Stimulated activated CD8-positive, alpha-beta memory T cell treated with anti-CD3 and anti-CD28 coated beads, Interleukin-4, amount 100 ng/mL, for 1 hour (primary cell): ENCODE data around the gene SLC29A3.

Experiments
- DNase-seq, 2 donors: peaks; one replicate each; pipeline ENCODE4 v3.0.0-alpha.2; 2020; ENCODE audit warnings: low read depth in 2 of 2, low spot score in 1 of 2

SLC29A3 gene

DNA sequence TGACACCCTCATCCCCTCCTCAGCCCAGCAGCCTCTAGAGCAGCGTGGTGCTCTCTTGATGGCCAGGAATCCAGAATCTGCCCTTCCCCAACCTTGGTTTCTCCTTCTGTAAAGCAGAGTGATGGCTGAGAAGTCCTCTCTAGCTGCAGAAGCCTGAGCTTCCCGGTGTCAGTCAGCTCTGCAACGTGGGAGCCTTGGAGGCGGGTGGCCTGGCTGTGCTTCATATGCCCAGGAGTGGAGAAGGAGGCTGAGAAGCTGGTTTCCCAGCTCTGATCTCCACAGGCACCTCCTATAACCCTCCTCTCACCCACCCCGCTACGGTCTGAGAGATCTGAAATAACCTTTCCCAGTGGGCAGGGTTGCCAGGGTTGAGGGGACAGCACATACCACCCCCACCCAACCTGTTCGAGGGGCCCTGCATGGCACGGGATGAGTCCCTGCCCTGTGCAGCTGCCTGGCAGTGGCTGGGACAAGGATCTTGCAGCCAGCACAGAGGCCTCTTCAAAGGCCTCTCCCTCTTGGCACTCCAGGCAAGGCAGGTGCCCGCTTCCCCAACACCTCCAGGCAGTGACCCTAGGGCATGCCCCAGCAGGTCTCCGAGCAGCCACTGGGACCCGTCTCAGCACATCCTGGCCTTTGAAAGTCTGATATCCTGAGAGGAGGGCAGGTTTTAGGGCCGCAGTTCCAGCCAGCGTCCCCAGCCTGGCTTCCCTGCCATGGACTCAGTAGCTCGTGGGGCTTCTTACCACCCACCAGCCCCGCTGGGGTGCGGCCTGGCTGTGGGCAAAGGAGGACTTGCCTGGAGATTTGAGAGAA lies 18.3 kb upstream of the SLC29A3 start:
- no peak for DNase-seq

DNA sequence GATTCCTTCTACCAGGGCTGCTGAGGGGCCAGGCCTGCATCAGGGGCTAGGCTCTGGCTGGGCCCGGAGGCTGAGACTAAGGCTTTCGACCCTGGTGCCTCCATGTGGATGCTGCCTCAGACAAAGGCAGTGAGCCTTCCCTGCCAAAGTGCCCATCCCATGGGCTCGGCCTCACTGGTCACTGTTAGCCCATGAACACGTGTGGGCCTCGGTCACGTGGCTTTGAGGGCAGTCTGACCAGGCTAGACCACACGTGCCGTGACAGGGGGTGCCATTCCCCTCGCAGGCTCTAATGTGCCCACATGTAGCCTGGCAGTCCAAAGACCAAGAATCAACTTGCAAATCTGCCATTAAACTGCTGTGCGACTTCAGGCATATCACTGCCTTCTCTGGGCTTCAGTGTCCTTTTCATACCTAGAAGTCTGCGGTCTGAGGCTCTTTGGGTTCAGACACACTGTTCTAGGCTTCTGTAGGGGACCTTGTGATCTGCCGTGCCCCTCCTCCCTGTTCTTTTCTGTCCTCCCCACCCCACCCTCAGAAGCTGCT lies 17.6 kb upstream of the SLC29A3 start:
- DNase-seq = no peak

DNA sequence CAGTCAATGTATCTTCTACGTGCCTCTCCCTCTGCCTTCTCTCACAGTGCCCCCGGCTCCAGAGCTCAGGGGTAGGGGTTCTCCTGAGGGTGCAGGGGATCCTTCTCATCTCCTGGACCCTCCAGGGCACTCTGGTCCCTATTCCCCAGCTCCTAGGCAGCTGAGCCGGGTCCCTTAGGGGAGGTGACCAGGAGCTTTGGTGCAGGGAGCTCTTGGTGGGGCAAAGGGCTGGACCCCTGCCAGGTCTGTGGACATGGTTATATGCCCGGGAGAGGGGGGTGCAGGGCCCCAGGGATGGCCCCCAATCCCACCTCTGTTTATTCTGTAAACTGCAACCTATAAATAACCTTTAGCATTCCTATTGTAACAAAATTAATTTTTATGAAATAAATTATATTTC lies 16.6 kb upstream of the SLC29A3 start:
- no peak for DNase-seq

DNA sequence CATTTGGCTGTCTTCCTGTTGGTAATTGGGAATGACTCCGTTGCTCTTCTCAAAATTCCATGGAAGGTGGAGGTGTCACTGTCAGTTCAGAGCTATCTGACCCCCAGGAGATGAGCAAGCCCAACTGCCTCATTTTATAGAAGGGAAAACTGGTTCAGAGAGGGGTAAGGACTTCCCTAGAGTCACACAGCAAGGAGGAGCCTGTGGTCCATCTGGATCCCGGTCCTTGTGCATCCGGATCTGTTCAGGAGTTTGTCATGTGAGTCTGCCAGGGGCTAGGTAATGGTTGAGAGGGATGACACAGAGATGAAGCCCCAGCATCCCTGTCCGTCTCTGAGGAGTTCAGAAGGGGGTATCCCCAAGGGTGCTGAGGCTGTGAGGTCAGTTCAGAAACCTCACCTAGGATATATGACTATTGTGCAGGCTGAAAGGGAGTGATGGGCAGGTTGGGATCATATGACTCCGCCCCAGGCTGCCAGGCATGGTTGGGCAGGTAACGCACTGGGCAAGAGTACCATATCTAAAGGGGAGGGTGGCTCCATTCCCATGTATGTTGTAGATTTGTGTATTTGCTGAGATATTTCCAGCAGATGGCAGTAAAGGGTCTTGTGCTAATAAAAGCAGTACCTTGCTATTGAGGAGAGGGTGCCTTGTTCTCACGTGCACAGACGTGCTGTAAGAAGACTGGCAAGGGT lies 16.0 kb upstream of the SLC29A3 start:
- DNase-seq = no peak

DNA sequence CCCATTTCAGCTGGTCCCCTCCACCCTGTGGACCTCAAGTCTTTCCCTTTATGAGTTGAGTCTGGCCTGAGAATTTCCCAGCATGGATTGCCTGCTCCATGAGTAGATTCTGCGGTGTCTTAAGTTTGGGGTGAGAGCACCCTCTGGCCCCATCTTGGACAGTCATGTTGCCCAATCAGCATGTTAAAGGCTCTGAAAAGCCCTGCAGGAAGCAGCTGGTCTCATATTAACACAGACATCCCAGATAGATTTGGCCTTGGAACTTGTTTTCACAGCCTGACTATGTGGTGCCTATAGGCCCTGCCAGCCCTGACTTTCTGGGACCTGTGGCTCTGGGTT lies 15.5 kb upstream of the SLC29A3 start:
- DNase-seq = no peak

DNA sequence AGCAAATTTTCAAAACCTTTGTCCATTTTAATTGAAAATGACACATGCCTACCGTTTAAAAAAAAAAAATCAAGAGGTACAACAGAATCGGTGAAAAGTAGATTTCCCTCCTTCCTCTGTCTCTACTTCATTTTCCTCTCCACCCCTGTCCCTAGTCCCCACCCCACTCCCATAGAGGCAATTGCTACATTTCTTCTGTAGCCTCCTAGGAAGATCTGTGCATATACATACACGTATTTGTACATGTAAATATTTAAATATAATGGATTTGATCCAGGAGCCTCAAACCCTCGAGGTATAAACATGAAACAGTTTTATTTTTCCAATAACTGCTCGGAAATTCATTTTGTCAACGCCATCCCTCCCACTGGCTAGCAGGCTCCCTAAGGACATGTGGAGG lies 14.1 kb upstream of the SLC29A3 start:
- no peak for DNase-seq

DNA sequence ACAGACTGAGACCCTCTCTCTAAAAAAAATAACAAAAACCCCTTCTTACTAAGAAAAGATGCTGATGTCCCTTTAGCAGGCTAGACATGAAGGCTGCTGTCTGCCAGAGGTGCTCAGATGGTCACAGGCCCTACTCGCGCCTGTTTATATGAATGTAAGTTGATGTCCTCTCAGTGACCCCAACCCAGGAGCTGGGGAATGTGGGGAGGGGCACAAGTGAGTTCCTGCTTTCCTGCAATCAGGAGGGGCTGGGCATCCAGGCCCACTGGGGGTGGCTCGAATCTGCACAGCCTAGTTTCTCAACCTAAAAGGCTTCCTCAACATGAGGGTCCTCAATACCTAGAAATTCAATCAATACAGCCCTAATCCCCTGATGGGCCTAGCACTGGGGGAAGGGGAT lies 12.1 kb upstream of the SLC29A3 start:
- DNase-seq = no peak

DNA sequence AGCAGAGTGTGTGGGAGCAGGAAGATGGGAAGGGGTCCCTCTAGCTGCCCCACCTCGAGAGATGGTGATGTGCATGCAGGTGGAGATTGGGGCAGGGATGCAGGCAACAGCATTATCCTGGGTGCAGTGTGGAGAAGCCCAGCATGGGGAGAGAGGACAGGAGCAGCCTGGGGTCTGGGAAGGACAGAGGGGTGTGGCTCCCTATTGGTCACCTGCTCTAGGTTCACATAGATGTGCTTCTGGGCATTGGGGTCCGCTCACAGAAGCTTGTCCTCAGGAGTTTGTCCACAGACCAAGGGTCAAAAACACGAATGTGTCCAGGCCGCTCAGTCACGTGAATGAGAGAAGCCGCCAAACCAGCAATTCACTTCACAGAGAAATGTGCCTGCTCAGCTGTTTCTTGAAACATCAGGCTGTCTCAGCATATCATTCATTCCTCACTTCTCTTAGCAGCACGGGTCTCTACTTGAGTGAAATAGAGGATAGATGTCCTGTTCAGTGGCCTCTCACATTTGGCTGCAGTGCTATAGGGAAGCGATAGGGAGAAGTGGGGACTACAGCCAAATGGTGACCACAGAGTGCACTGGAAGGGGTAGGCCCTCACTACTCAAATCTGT lies 11.5 kb upstream of the SLC29A3 start:
- DNase-seq = no peak

DNA sequence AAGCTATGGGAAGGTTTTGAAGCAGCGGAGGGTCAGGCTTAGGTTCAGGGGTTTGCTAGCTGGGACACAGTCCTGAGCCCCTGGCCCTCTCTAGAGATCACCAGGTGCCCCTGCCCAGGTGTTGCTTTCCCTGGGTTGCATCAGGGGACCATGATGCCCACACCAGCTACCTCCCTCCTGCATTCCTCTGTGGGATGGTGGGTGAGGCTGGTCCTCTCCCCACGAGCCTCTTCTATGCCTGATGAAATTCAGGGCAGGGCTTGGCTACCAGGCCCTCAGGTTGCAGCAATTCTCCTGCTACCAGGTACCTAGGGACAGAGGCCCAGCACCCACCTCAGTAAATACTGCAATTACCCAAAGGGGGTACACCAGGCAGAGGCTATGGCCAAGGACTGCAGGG lies 10.8 kb upstream of the SLC29A3 start:
- no peak for DNase-seq

DNA sequence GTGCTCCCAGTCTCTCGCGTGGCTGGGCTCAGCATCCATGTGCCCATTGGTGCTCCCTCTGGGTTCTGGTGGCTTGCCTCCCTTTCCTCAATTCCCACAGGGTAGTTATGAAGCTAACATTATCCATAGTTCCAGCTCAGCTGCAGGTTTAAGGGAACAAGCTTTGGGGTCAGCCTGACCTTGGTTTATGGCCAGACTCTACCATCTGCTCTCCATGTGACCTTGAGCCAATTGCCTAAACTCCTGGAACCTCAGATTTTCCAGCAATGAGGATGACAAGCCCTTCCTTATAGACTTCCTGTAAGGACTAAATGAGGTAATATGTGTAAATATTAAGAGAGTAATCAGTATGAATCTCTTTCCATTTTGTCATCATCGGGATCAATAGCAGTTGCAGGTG lies 10.1 kb upstream of the SLC29A3 start:
- no peak for DNase-seq

DNA sequence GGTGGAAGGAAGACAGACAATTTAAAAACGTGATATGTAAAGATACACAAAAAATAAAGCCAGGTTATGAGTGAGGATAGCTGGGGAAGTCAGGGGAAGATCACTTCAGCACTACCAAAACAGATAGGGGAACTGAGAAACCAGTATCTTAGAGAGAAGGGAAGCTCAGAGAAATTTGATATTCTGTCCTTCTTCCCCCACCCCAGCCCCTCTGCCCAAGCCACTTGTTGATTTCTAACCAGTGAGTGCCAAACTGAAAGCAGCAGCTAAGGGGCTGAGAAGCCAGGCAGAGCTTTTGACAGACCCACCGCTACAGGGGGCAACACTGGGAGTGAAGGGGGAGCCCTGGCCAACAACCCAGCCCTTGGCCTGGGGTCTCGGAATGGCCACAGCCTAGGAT lies 9.1 kb upstream of the SLC29A3 start:
- no peak for DNase-seq

DNA sequence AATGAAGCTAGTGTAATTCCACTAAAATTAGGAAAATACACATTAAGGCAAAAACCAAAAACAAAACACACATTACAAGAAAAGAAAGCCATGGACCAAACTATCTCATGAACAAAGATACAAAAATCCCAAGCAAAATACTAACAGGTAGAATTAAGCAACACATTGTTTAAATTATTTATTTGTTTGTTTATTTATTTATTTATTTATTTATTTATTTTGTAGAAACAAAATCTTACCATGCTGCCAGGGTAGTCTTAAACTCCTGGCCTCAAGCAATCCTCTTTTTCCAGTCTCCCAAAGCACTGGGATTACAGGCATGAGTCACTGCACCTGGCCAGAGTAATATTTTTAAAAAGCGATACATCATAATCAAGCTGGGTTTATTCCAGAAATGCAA lies 6.8 kb upstream of the SLC29A3 start:
- no peak for DNase-seq

DNA sequence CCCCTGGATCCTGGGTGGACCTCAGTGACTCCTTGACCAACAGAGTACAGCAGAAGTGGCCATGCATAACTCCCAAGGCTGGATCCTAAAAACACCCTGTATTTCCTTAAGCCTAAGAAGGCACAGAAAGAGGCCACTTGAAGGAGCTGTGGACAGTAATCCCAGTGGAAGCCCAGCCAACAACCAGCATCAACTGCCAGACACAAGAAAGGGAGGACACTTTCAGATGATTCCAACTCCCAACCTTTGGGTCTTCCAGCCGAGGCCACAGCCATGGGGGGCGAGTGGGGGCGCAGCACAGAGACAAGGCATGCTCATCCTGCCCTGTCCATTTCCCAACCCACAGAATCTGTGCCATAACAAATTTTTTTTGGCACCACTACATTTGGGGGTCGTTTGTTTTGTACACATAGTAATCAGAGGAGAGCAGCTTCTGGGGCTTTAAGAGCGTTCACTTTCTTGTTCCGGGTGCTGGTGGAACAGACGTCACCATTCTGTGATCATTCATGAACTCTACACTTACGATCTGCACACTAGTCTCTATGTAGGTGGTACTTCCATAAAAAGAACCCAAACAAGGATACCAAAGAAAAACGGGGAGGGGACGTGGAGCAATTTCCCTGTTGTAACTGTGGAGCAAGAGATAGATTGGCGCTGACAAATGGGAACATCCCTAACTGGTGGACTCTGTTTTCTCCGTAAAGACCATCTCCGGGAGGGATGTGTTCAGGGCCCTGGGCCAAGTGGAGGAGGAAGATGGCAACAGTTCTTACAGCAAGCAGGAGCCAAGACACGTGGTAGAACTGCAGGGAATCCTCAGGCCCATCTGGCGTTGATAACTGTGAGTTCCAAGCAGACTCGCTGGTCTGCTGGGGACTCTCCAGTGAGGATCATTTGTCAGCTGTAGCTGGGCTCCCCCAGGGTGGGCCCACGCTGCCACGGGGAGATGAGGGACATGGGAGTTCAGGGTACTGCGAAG lies 6.0 kb upstream of the SLC29A3 start:
- no peak for DNase-seq

DNA sequence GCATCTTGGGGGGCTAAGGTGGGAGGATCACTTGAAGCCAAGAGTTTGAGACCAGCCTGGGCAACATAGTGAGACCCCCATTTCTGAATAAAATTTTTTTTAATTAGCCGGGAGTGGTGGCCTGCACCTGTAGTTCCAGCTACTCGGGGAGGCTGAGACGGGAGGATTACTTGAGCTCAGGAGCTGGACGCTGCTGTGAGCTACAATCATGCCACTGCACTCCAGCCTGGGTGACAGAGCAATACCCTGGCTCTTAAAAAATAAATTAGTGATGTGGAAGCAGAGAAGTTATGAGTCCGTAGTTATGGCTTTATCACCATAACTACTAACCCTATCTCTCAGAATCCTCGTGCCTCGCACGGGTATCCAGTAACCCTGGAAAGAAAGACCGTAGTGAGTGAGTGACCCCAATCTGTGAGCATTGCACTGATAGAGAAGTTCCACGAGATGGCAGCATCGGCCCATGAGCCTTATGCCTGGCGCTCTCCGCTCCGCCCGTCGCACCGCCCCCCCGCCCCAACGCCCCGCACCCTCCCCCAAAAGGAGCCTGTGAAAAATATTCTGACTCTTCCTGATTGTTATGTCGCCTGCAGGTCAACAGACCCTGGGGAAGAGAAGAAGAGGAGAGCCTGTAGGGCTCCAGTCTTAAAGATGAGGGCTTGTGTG lies 4.9 kb upstream of the SLC29A3 start:
- peak in 1 of 2 donors; percentile 35 for DNase-seq

DNA sequence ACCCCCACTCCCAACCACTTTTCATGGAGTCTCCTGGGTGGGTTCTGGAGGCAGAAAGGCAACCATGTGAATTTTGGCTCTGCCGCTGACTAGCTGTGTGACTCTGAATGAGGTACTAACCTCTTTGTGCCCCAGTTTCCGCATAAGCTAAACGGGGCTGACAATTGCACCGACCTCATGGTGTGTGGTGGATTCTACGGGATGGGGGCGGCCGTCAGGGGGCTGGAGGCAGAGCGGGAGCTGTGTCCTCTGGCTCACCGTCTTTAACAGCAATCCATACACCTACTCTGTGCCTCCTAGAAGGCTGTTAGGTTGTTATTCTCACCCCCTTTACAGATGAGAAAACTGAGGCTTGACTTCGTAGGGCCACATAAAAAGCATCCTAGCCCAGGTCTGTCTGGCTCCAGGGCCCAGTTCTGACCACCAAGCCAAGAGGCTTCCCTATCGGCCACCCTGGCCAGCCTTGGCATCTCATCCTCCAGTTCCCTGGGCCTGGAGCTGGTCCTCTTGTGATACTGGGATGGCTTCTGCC lies 4.3 kb upstream of the SLC29A3 start:
- DNase-seq = no peak

DNA sequence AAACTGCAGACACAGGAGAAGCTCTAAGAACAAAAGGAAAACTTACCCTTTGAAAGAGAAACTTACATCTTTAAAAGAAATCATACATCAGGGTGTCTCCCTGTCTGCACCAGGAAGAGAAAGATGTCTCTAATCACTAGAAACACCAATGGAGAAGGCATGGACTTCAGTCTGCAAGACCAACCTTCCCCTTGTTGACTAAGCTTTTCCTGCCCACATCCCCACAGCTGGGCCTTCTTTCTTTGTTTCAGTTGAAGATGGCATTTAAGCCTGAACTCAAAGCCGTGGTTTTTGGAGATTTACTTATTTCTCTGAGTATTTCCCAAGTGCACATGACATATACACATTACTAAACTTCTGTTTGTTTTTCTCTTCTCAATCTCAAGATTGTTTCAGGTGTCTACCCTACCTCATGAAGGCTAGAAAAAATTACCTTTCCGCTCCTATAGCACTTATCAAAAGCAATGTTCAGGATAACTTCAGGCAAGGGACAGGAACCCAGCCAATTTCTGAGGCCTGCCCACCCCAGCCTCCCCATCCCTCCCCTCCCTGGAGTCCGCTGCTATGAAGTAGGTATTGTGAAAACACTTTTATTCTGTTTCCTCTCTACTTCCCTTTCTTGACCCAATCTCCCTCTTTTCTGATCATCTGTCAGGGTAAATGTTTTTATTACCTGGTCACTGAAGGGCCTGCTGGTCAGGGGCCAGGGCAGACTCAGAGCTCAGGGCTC lies 2.8 kb upstream of the SLC29A3 start:
- no peak for DNase-seq

DNA sequence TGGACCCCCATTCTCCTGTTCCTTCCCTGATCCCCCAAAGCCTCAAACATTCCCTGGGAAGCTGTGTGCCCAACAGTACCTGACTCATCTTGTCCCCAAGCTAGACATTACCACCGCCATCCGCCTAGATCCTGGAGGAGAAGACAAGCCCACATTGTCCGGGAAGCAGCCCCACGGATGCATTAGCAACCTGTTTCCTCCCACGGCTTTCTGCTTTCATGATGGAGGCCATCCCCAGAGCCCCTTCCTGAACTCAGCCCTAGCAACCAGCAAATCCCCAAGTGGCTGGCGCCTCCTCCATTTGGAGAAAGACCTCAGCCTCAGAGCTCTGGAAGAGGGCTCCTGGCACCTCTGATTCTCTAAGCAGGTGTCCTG lies 2.3 kb upstream of the SLC29A3 start:
- no peak for DNase-seq

DNA sequence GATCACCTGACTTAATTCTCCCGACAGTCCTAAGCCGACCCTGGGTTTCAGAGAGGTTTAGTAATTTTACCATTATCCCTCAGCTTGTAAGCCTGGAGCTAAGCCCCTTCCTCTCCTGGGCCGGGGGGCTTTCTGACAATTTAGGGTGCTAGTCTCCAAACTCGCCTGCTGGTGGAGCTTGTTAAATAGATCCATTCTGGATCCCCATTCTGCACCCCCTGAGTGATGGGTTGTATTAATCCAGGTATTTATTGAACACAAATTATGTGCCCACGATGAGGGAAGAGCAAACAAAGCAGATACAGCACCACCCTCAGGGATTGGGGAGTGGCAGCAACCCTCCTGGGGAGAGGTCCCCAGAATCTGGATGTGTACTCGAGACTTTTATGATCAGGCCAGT lies 1.3 kb upstream of the SLC29A3 start:
- no peak for DNase-seq

DNA sequence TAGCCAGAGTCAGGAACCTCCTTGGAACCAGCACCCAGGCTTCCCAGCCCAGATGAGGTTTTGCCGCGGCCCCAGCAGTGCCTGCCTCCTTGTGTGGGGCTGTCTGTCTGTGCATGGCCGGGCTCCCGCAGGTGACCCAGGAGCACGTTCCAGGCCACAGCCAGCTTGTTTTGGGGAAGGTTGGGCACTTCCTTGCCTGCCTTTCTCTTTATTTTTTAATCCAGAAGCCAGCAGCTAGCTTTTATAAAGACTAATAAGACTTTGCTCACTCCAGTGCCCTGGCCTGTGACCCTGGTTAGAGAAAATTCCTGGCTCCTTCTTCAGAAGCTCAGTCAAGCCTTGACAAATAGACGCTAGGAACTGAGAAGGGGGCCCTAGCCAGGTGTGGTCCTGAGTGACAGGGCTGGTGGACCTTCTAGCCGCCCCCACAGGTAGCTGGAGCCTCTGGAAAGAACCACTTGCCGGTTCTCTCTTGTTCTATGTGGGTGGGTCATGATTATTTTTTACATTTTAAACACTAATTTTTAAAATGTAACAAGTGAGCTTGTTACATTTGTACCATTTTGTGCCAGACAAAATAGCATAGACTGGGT lies 837 bp downstream of the SLC29A3 start:
- DNase-seq = no peak
